Amniotic stem cell (primary cell): ENCODE data around the gene ZC3H12C.
"Not testable (repeated sequence)": the region's sequence is repeated elsewhere in the genome, so short reads cannot be mapped to it uniquely, and the experiment has no call there.

Experiments
- DNase-seq: peaks from one replicate; lab custom pipeline; 2025; lab: John Stamatoyannopoulos, UW

ZC3H12C gene

DNA sequence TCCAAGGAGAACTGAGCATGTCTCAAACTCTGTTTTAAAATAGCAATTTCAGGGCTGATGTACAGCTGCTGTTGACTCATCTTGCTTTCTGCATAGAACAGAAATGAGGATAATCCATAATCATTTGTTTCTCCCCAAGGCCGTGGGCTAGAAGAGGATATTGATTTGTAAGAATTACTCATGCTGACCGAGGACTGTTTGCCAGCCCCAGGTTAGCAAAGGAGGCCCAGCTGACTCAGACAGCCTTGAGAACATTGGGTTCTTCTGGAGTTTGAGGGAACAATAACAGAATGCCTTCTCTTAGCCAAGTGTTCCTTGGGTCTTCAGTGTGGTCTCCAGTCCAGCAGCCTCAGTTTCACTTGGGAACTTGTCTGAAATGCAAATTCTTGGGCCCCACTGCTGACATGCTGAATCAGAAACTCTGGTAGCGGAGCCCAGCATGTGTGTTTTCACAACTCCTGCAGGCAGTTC is 92.0 kb downstream of the ZC3H12C start:
- no peak for DNase-seq

GRCh38 chr11:110185599-110185998 is 92.4 kb downstream of the ZC3H12C start:
- no peak for DNase-seq

DNA sequence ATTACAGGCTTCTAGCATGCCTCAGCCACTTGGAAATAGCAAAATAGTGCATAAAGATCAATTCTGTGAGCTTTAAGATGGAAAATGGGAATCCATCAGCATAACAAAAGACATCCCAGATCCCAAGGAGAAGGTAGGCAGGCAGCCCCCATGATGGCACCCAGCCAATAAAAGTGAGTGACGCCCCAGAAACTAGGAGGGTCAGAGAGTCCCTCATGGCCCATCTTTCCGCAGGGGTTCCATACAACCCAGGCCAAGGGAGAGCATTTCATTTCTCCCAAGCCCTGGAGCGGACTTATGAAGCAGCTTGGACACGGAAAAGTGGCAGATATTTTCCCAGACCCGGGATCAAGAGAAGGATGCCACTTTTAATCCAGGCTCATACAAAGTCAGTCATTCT is 93.3 kb downstream of the ZC3H12C start:
- DNase-seq = no peak

DNA sequence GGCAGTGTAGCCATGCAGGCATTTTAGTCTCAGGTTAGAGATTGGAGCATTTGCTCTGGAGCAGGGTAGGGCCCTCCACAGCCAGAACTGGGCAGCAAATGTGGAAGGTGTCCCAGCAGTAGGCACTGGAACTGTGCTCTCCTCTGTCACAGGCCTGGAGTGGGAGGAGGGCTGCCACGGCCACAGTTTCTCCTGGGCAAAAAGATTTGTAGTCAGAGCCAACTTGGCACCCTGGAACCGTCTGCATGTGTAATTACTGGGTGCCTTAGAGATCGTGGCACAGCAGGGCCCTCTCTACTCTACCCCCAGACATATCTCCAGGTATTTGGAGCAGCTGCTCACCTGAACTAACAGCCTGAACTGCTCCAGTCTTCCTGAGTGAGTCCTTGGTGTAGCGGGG is 93.7 kb downstream of the ZC3H12C start:
- DNase-seq = no peak

DNA sequence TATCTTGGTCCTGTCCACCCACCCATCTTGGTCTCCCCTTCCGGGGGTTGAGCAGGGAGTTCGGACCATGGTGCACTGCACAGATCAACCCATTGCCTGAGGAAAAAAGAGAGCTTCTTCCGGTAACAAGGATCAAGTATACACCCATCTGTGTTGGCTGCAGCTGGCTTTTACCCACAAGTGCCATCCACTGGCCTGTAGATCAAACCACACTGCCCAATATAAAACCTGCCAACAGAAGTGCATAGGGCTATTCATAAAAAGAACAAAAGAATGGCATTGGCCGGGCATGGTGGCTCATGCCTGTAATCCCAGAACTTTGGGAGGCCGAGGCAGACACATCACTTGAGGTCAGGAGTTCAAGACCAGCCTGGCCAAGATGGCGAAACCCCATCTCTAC is 94.5 kb downstream of the ZC3H12C start:
- no peak for DNase-seq

DNA sequence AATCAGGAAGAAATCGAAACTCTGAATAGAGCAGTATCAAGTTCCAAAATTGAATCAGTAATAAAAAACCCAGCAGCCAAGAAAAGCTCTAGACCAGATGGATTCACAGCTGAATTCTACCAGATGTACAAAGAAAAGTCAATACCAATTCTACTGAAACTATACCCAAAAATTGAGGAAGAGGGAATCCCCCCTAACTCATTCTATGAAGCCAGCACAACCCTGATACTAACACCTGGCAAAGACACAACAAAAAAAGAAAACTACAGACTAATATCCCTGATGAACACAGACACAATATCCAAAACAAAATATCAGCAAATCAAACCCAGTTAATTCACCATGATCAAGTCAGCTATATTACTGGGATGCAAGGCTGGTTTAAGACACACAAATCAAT is 97.7 kb downstream of the ZC3H12C start:
- no peak for DNase-seq

DNA sequence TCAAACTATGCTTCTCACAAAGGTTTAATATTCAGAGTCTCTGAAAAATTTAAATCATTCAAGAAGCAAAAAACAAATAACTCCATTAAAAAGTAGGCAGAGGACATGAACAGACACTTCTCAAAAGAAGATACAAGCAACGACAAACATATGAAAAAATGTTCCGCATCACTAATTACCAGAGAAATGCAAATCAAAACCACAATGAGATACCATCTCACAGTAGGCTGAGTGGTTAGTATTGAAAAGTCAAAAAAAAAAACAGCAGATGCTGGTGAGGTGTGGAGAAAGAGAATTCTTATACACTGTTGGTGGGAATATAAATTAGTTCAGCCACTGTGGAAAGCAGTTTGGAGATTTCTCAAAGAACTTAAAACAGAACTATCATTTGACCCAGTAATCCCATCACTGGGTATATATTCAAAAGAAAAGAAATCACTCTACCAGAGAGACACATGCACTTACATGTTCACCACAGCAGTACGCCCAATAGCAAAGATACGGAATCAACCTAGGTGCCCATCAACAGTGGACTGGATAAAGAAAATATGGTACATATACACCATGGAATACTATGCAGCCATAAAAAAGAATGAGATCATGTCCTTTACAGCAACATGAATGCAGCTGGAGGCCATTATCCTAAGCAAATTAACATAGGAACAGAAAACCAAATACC is 99.6 kb downstream of the ZC3H12C start:
- DNase-seq = not testable (repeated sequence)

- not testable (repeated sequence) for DNase-seq
Observed at GRCh38 chr11:110194211-110194766, 101.1 kb downstream of the ZC3H12C start.

GRCh38 chr11:110196241-110196754 is 103.1 kb downstream of the ZC3H12C start:
- no peak for DNase-seq

GRCh38 chr11:110196884-110197420 is 103.8 kb downstream of the ZC3H12C start:
- DNase-seq = no peak

- DNase-seq = no peak
Observed at GRCh38 chr11:110198031-110198729, 105.0 kb downstream of the ZC3H12C start.

DNA sequence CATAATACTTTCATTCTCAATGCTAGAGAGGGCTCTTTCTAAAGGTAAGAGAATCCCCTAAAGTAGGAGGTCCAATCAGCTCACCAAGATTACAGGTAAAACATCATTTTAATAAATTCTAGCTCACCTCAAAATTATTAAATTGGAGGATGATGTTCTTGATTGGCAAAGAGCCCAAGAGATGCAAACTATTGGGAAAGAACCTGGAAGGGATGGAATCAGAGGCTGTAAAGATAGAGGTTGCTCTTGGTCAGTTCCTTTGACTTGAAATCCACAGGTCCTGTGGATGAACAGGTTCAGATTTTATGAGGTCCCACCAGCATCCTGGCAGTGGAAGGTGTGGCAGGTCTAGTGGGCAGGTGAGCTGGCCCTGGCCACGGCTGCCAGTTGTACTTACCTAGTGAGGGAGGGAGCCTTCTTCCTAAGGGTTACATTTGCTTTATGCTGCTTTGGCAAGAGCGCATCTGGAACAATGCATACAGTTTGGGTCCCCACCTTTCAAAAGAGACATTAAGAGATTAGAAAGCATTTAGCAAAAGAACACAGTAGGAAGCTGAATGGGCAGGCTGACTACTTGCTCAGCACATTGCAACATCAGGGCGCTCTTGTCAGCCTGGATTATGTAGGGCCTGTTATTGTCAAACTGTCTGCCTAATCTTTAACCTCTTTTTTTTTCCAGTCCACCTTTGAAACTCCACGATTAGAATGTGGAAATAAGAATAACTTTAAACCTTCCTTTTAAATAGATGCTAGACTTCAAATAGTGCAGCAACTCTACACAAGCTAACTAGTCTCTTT is 106.2 kb downstream of the ZC3H12C start:
- DNase-seq = no peak

DNA sequence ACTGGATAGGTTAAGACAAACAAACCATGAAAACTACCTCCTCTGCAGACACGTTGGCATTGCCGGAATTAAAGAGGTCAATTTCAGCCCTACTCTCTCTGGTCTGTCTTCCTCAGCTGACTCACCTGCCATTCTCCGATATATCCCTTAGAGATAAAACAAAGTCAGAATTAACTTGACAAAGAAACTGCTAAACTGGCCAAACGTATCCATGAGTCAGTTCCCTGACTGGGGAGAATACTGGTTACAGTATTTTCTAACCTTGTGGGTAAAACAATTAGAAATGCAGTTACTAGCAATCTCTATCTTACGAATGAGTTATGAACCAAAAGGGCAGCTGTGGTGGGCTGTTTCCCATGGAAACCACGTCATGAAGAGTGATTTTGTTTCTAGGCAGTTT is 107.0 kb downstream of the ZC3H12C start:
- DNase-seq = no peak

DNA sequence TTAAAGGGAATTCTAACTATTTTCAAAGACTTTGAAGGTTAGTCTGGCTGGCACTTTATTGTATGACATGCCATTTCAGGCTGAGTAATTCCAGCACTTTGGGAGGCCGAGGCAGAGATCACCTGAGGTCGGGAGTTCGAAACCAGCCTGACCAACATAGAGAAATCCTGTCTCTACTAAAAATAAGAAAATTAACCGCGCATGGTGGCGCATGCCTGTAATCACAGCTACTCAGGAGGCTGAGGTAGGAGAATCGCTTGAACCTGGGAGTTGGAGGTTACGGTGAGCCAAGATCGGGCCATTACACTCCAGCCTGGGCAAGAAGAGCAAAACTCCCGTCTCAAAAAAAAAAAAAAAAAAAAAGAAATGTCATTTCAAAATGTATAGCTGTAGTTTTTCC is 107.6 kb downstream of the ZC3H12C start:
- no peak for DNase-seq

GRCh38 chr11:110207123-110207522 is 113.9 kb downstream of the ZC3H12C start:
- no peak for DNase-seq

DNA sequence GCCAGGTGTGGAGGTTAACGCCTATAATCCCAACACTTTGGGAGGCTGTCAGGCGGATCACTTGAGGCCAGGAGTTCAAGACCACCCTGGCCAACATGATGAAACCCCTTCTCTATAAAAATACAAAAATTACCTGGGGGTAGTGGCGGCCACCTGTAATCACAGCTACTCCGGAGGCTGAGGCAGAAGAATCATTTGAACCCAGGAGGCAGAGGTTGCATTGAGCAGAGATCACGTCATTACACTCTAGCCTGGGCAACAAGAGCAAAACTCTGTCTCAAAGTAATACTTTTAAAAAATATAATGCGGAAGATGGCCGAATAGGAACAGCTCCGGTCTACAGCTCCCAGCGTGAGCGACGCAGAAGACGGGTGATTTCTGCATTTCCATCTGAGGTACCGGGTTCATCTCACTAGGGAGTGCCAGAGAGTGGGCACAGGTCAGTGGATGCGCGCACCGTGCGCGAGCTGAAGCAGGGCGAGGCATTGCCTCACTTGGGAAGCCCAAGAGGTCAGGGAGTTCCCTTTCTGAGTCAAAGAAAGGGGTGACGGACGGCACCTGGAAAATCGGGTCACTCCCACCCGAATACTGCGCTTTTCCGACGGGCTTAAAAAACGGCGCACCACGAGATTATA is 115.6 kb downstream of the ZC3H12C start:
- not testable (repeated sequence) for DNase-seq

DNA sequence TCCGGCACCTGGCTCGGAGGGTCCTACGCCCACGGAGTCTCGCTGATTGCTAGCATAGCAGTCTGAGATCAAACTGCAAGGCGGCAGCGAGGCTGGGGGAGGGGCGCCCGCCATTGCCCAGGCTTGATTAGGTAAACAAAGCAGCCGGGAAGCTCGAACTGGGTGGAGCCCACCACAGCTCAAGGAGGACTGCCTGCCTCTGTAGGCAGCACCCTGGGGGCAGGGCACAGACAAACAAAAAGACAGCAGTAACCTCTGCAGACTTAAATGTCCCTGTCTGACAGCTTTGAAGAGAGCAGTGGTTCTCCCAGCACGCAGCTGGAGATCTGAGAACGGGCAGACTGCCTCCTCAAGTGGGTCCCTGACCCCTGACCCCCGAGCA is 116.1 kb downstream of the ZC3H12C start:
- not testable (repeated sequence) for DNase-seq

DNA sequence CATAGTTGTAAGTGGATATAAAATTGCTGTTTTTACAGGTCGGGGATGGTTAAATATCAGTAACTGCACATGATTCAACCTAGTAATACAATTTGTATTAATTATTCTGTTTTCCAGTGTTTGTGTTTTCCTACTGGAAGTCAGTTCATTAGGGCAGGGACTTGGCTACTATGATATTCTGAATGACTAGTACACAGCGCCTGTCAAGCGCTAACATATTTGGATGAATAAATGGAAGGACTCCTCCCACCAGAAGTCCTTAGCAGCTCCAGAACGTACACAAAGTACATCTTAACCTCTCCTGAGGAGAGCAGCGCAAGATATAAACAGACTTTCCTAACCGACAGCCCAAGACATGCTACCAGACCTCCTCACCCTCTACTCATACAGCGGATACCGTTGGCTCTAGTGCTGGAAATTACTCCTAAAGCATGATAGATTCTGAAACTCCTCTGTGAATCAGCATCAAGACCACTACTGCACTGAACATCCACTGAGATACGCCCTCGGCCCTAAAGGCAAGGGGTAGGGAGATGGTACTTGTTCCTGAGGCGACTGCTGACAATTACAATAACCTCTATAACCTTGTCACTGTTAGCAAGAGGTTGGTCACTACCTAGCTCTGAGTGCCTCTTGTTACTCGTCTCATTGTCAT is 124.2 kb downstream of the ZC3H12C start:
- DNase-seq = no peak

- no peak for DNase-seq
Observed at GRCh38 chr11:110217936-110218335, 124.7 kb downstream of the ZC3H12C start.

DNA sequence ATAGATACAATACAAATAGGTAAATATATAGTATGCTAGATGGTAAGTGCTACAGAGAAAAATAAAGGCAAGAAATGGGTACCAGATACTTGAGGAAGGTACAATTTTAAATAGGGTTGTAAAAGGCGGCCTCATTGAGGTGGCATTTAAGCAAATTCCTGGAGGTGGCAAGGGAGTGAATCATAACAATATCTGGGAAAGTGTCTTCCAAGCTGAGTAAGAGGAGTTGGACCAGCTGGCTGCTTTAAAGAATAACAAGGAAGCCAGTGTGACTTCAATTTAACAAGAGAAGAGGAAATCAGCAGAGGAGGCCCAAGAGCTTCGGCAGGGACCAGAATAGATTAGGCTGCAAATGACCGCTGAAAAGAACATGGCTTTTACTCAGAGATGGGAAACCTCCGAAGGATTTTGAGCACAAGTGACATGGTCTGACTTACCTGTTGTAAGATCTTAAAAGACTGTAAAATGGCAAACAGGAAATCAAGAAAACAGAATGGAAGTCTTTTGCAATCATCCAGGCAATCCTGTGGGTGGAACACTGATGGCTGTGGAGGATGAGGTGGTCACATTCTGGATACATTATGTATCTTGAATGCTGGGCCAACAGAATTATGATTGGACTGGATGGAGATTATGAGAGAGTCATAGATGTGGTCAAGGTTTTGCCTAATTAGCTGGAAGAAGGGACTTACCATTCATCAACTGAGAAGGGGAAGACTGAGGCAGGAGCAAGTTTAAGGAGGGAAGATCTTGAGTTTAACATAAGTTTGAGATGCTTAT is 126.0 kb downstream of the ZC3H12C start:
- no peak for DNase-seq
